Measurements from ENCODE around the gene JAKMIP1.

DNA sequence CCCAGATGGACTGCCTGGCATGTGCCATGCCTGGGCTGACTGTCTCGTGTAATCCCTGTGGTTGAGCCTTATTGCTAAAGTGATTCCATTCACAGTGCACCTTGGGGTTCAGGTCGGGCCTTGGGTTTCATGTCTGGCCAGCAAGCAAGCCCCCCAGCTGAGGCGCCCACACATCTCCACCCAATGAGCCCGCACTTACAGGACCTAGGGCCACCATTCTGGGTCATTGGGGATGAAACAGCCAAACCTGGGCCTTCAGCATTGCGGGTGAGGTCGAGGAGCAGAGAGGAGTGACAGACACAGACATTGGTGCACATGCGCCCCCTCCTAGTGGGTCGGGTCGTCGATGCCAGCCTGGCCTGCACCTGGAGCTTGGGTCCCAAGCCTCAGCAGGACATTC is 48.0 kb upstream of the JAKMIP1 start:
- TF ChIP-seq, protein P1, sequence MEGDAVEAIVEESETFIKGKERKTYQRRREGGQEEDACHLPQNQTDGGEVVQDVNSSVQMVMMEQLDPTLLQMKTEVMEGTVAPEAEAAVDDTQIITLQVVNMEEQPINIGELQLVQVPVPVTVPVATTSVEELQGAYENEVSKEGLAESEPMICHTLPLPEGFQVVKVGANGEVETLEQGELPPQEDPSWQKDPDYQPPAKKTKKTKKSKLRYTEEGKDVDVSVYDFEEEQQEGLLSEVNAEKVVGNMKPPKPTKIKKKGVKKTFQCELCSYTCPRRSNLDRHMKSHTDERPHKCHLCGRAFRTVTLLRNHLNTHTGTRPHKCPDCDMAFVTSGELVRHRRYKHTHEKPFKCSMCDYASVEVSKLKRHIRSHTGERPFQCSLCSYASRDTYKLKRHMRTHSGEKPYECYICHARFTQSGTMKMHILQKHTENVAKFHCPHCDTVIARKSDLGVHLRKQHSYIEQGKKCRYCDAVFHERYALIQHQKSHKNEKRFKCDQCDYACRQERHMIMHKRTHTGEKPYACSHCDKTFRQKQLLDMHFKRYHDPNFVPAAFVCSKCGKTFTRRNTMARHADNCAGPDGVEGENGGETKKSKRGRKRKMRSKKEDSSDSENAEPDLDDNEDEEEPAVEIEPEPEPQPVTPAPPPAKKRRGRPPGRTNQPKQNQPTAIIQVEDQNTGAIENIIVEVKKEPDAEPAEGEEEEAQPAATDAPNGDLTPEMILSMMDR (IDR thresholded peaks at IDR 0.05; ENCODE audit: low read length) = no peak
- no peak for TF ChIP-seq EZH2 (optimal IDR thresholded peaks at IDR 0.05; ENCODE audit: low read depth, low read length)

Data from MM.1S (cell line).